ENCODE data around the gene OR5D16. TPM values are rescaled to one million over a fixed set of nuclear protein-coding genes. Genes with fewer than 3 reads are reported as not detected.
"Not testable (repeated sequence)": the region's sequence is repeated elsewhere in the genome, so short reads cannot be mapped to it uniquely, and the experiment has no call there.

OR5D16 gene
- total RNA-seq, 2 experiments from 2014 or later: not detected

- intact Hi-C loops (cut with micrococcal nuclease; ENCODE audit: unreplicated experiment): no loop called here
- Histone ChIP-seq H3K27ac (ENCODE audit: low read depth, low read length, poor library complexity, severe bottlenecking) (no peak overlapping the region), H3K9me3 (ENCODE audit: low read length) (no peaks in the 10 kb centered on the region), H3K4me1 (ENCODE audit: insufficient read depth, low read length, poor library complexity, severe bottlenecking) (no peaks in the 10 kb centered on the region), H3K9me2 (ENCODE audit: insufficient read depth, low read length) (no peaks in the 10 kb centered on the region), H3K36me3 (ENCODE audit: insufficient read depth, low read length) (no peaks in the 10 kb centered on the region), H2AFZ (ENCODE audit: low read length) (no peak overlapping the region), H3K79me2 (ENCODE audit: insufficient read depth, low read depth, low read length) (no peaks in the 10 kb centered on the region), H4K20me1 (ENCODE audit: insufficient read depth, low read length) (no peaks in the 10 kb centered on the region), H3K4me2 (ENCODE audit: low read length) (no peak overlapping the region), H3K4me3 (ENCODE audit: low read depth, low read length, poor library complexity, severe bottlenecking) (no peak overlapping the region)
- no peak for DNase-seq (ENCODE audit: low spot score)
- CTCF ChIA-PET (ENCODE audit: unreplicated experiment): no interaction called here
- BruUV-seq (replicated peaks): no TSS peak
- POLR2A ChIA-PET: no interaction called here
- no peak for TF ChIP-seq EZH2phosphoT487 (IDR thresholded peaks at IDR 0.05; ENCODE audit: borderline replicate concordance, low read depth, low read length)
- no peak for TF ChIP-seq CTCF (conservative IDR thresholded peaks at IDR 0.05; ENCODE audit: low read length)
These were observed 10.5 kb downstream of the OR5D16 start for GRCh38 chr11:55849037-55849436.

- Histone ChIP-seq H4K20me1 (ENCODE audit: insufficient read depth, low read length) (no peaks in the 10 kb centered on the region), H3K9me3 (ENCODE audit: low read length) (no peaks in the 10 kb centered on the region), H2AFZ (ENCODE audit: low read length) (no peak overlapping the region), H3K4me3 (ENCODE audit: low read depth, low read length, poor library complexity, severe bottlenecking) (no peak overlapping the region), H3K36me3 (ENCODE audit: insufficient read depth, low read length) (no peaks in the 10 kb centered on the region), H3K4me2 (ENCODE audit: low read length) (no peak overlapping the region), H3K9me2 (ENCODE audit: insufficient read depth, low read length) (no peaks in the 10 kb centered on the region), H3K27ac (ENCODE audit: low read depth, low read length, poor library complexity, severe bottlenecking) (no peak overlapping the region), H3K79me2 (ENCODE audit: insufficient read depth, low read depth, low read length) (no peaks in the 10 kb centered on the region), H3K4me1 (ENCODE audit: insufficient read depth, low read length, poor library complexity, severe bottlenecking) (no peaks in the 10 kb centered on the region)
- no TSS peak for BruUV-seq (replicated peaks)
- POLR2A ChIA-PET: no interaction called here
- TF ChIP-seq CTCF (conservative IDR thresholded peaks at IDR 0.05; ENCODE audit: low read length): no peak
- TF ChIP-seq EZH2phosphoT487 (IDR thresholded peaks at IDR 0.05; ENCODE audit: borderline replicate concordance, low read depth, low read length): no peak
- DNase-seq (ENCODE audit: low spot score): no peak
- intact Hi-C loops (cut with micrococcal nuclease; ENCODE audit: unreplicated experiment): no loop called here
- CTCF ChIA-PET (ENCODE audit: unreplicated experiment): no interaction called here
These were observed 13.6 kb downstream of the OR5D16 start for GRCh38 chr11:55852141-55852540.

GRCh38 chr11:55854704-55855103 is 16.2 kb downstream of the OR5D16 start:
- H3K9me3 ChIP-seq (ENCODE audit: low read length): no peaks in the 10 kb centered on the region
- no peaks in the 10 kb centered on the region for H3K4me1 ChIP-seq (ENCODE audit: insufficient read depth, low read length, poor library complexity, severe bottlenecking)
- H3K4me3 ChIP-seq (ENCODE audit: low read depth, low read length, poor library complexity, severe bottlenecking): no peak overlapping the region
- no TSS peak for BruUV-seq (replicated peaks)
- H2AFZ ChIP-seq (ENCODE audit: low read length): no peak overlapping the region
- POLR2A ChIA-PET: interaction anchor here (0.7 kb wide), 1 partner anchor 19 kb away, joined by 3 read pairs; no protein-coding TSS in a partner anchor
- no peak overlapping the region for H3K4me2 ChIP-seq (ENCODE audit: low read length)
- DNase-seq (ENCODE audit: low spot score): no peak
- no peaks in the 10 kb centered on the region for H3K36me3 ChIP-seq (ENCODE audit: insufficient read depth, low read length)
- H3K27ac ChIP-seq (ENCODE audit: low read depth, low read length, poor library complexity, severe bottlenecking): no peak overlapping the region
- H3K79me2 ChIP-seq (ENCODE audit: insufficient read depth, low read depth, low read length): no peaks in the 10 kb centered on the region
- H4K20me1 ChIP-seq (ENCODE audit: insufficient read depth, low read length): no peaks in the 10 kb centered on the region
- intact Hi-C loops (cut with micrococcal nuclease; ENCODE audit: unreplicated experiment): no loop called here
- CTCF ChIA-PET (ENCODE audit: unreplicated experiment): no interaction called here
- H3K9me2 ChIP-seq (ENCODE audit: insufficient read depth, low read length): no peaks in the 10 kb centered on the region
- TF ChIP-seq EZH2phosphoT487 (IDR thresholded peaks at IDR 0.05; ENCODE audit: borderline replicate concordance, low read depth, low read length): no peak
- no peak for TF ChIP-seq CTCF (conservative IDR thresholded peaks at IDR 0.05; ENCODE audit: low read length)

GRCh38 chr11:55867354-55867753 is 28.8 kb downstream of the OR5D16 start:
- BruUV-seq (replicated peaks); POLR2A ChIA-PET; CTCF ChIA-PET (ENCODE audit: unreplicated experiment); H3K9me3 ChIP-seq (ENCODE audit: low read length); H3K4me3 ChIP-seq (ENCODE audit: low read depth, low read length, poor library complexity, severe bottlenecking); H3K36me3 ChIP-seq (ENCODE audit: insufficient read depth, low read length); DNase-seq (ENCODE audit: low spot score); H3K27ac ChIP-seq (ENCODE audit: low read depth, low read length, poor library complexity, severe bottlenecking); H3K79me2 ChIP-seq (ENCODE audit: insufficient read depth, low read depth, low read length); H3K9me2 ChIP-seq (ENCODE audit: insufficient read depth, low read length); intact Hi-C loops (cut with micrococcal nuclease; ENCODE audit: unreplicated experiment); H3K4me2 ChIP-seq (ENCODE audit: low read length); H2AFZ ChIP-seq (ENCODE audit: low read length); H4K20me1 ChIP-seq (ENCODE audit: insufficient read depth, low read length); H3K4me1 ChIP-seq (ENCODE audit: insufficient read depth, low read length, poor library complexity, severe bottlenecking): not testable (repeated sequence)

GRCh38 chr11:55872731-55873130 is 34.2 kb downstream of the OR5D16 start:
- H4K20me1 ChIP-seq (ENCODE audit: insufficient read depth, low read length); H3K79me2 ChIP-seq (ENCODE audit: insufficient read depth, low read depth, low read length); POLR2A ChIA-PET; DNase-seq (ENCODE audit: low spot score); H3K9me3 ChIP-seq (ENCODE audit: low read length); H3K4me1 ChIP-seq (ENCODE audit: insufficient read depth, low read length, poor library complexity, severe bottlenecking); H3K27ac ChIP-seq (ENCODE audit: low read depth, low read length, poor library complexity, severe bottlenecking); intact Hi-C loops (cut with micrococcal nuclease; ENCODE audit: unreplicated experiment); CTCF ChIA-PET (ENCODE audit: unreplicated experiment); H3K4me3 ChIP-seq (ENCODE audit: low read depth, low read length, poor library complexity, severe bottlenecking); H2AFZ ChIP-seq (ENCODE audit: low read length); H3K4me2 ChIP-seq (ENCODE audit: low read length); H3K9me2 ChIP-seq (ENCODE audit: insufficient read depth, low read length); BruUV-seq (replicated peaks); H3K36me3 ChIP-seq (ENCODE audit: insufficient read depth, low read length): not testable (repeated sequence)
